Fibroblast of skin of back (primary cell): Measurements from ENCODE around the gene CNOT1. TPM values are rescaled to one million over a fixed set of nuclear protein-coding genes. Genes with fewer than 3 reads are reported as not detected.
"Not testable (repeated sequence)": the region's sequence is repeated elsewhere in the genome, so short reads cannot be mapped to it uniquely, and the experiment has no call there.

Experiments
- DNase-seq: peaks from one replicate; pipeline ENCODE4 v3.0.0-alpha.2; 2013
- polyA plus RNA-seq, 2 experiments: library from polyadenylated mRNA; unstranded; fragments of 120-200 nt; gene quantifications; one replicate each; pipeline ENCODE4 v1.2.1, GENCODE V29; 2013; ENCODE audit not compliant: insufficient read length in 2 of 2

The CNOT1 gene
- 135 TPM for polyA plus RNA-seq (2013, experiment 1 of 2; ENCODE audit: insufficient read length)
- polyA plus RNA-seq (2013, experiment 2 of 2; ENCODE audit: insufficient read length), result 78.8 TPM

DNA sequence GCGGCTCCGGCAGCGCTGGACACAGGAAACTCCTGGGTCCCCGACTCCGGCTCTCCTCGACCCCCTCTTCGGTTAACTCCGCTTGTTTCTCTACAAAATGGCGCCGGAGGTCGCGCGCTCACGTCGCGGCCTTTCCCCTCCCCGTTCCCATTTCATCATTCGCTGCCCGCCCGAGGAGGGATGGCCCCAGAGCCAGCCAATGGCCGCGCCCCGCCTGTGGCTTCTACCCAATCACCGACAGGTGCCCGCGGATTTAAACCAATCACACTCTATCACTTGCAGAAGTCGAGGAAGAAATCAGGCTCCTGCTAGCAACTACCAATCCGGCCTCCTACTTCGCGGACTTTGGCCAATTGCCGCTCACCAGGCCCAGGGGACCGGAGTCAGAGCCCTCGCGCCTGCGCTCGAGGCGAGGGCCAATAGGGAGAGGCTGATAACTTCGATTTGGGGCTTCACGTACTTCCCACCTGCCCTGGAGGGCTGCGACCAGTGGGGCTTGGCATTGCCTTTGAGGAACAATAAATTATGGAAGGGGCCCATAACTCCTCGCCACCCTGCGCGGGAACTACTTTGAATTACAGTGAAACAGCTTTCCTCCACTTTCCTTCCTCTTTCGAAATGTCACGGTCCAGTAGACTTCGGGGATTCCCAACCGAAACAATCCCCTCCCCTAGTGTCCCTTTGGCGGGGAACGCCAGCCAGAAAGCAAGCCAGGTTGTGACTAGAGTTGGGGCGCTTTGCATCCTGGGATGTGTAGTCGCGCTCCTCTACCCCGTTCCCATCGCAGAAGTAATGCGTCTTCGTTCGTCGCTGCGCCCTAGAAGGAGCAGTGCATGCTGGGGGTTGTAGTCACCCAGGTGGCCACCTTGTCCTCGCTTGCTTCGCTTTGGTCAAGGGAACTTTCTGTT, at the start of gene CNOT1:
Gene CNOT1 (minus strand): TSS at position 94 of the 908 bp plus-strand sequence. CDS start 30,489 bp downstream, outside the sequence.
- DNase-seq, result peak; percentile 99

DNA sequence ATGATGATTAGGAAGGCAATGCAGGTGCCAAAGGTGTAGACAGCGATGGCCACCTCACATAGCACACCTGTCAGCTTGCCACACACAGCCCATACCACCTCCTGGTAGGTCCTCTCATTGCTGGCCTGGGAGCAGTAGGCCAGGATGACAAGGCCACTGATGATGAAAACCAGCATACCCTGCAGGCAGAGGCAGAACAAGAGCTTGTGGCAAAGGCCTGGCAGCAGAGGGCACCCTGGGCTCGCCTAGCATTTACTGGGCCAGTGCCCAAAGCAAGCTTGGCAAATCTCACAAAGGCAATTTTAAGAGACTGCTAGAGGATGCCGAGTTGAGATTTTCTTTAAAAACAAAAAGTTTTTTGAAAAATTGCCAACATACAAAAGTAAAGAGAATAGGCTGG, 49.1 kb upstream of the CNOT1 start:
- DNase-seq, result no peak

DNA sequence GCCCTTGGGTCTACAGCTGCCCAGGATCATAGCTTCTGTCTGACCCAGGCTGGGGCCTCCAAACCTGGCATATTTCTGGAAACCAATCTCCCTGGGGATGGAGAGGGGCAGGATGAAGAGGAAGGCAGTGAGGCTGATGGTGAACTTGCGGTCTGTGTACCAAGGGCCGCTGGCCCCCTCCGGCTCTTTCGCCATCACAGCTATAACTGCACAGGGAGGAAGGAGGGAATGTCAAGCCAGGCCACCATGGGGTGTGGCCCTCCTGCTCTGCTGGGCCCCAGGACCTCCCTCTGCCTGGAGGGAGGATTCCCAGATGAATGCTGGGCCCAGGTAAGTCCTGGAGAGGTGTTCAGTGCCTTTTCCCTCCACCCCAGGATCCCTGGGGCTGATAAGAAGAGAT, 48.6 kb upstream of the CNOT1 start:
- no peak for DNase-seq

DNA sequence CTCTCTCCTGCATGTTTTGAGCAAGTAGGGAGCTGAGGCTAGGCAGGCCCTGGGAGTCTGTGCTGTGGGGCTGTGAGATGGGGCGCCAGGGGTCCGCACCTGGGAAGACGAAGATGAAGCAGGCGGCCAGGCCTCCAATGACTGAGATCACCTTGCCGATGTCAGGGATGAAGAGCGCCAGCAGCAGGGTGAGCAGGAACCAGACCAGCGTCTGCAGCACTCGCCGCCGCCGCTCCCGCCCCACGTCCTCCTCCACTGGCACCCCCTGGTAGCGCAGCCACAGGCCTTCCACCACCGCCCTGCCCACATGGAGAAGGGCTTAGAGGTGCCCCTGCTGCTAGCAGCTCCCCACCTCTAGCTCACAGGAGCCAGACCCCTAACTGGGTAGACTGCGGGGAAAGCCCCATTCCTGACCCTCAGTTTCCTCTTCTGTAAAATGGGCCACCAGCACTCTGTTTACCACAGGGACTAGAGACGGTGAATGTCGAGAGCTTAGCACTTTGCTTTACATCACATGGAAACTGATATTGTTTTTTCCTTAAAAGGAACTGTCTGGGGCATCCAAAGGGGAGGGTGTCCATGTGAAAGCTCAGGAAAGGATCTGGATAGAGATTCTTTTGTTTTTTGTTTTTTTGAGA, 41.4 kb upstream of the CNOT1 start:
- DNase-seq, result no peak

DNA sequence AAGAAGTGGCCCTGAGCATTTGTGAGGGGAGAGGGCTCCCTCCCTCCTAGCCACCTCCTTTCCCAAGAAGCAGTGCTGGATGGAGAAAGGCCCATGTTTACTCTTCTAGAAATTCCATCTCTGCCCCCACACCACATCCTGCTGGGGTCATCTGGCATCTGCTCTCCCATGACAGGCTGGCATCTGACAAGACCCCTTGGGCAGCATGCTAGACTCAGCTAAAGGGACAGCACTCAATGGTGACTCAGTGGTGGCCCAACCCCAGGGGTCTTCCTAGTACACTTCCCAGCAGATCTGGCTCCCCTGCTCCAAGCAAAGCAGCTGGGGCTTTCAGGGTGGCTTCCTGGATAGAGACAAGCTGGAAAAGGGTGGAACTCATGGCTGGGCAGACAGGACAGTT, 40.6 kb upstream of the CNOT1 start:
- no peak for DNase-seq

DNA sequence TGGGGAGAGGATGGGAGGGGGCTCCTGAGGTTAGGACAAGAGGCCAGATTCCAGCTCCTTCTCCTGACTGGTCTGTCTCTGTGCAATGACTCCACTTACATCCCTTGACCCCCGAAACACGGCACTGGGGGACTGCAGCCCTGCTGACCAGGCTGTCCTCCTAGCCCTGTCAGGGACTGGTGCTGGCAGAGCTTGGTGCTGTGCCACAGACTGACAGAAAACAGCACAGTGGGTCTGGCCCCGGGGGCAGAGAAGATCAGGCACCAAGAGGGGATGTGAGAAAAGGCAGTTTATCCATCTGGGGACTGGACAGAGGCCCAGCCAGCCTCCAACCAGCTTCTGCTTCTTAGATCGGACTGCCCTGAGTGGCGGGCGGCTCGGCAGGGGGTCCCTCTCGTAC, 35.6 kb upstream of the CNOT1 start:
- DNase-seq, result no peak

DNA sequence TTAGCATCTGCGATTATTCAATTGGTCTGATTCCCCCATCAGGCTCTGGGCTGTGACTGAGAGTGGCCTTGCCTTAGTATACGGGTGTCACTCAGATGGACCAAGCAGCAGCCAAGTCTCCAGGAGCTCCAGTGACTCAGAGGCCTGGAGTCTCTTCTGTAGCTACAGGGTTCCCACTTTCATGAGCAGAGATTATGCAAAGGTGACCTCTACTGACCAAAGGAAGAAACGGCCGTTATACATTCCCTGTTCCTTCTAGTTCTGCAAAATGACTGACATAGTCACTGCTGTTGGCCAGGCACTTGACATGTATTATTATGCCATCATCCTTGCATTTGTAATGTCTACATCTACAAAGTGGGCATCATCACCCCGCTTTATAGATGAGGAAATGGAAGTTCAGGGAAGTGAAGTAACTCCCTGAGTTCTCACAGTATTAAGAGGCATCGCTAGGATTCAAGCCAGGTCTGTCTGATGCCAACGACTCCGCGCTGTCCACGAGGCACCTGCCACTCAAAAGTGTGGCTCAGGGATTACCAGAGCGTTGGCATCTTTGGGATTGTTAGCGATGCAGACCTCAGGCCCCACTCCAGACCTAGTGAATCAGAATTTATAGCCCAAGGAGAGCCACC, 31.7 kb upstream of the CNOT1 start:
- peak; percentile 89 for DNase-seq

DNA sequence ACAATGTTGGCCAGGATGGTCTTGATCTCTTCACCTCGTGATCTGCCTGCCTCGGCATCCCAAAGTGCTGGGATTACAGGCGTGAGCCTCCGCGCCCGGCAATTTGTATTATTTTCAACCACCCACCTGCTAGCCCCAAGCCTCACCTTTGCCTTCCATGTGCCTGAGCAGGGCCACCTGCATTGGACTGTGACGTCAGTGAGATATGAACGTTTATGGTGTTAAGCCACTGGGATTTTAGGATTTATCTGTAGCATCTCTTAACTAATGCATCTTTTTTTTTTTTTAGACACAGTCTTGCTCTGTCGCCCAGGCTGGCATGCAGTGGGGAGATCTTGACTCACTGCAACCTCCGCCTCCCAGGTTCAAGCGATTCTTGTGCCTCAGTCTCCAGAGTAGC, 30.3 kb upstream of the CNOT1 start:
- DNase-seq, result not testable (repeated sequence)

DNA sequence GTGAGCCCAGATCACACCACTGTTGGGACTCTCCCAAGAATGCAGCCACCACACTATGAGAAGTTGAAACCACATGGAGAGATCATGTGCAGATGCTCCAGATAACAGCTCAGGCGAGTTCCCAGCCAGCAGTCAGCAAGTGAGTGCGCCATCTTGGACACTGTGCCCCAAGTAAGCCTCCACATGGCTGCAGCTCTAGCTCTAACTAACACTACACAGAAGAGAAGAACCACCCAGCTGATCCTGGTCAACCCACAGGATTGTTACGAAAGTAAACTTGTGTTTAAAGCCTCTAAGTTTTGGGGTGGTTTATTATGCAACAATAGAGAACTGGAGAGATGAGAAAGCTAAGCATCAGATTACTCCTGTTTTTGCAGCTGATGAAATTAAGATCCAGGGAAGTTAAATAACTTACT, 29.2 kb upstream of the CNOT1 start:
- no peak for DNase-seq

DNA sequence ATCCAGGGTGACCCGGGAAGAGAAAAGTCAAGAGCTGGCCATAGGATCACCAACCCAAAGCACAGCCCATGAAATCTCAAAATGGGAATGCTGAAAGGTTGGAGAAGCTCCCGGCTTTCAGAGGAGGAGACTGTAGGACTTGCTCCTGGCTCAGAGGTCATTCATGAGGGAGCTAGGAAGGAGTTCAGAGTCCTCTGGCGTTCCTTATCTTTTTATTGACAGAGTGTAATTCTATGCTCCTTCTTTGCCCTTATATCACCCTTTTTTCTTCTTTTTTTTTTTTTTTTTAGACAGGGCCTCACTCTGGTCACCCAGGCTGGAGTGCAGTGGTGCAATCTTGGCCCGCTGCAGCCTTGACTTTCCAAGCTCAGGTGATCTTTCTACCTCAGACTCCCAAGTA, 27.3 kb upstream of the CNOT1 start:
- DNase-seq, result no peak

DNA sequence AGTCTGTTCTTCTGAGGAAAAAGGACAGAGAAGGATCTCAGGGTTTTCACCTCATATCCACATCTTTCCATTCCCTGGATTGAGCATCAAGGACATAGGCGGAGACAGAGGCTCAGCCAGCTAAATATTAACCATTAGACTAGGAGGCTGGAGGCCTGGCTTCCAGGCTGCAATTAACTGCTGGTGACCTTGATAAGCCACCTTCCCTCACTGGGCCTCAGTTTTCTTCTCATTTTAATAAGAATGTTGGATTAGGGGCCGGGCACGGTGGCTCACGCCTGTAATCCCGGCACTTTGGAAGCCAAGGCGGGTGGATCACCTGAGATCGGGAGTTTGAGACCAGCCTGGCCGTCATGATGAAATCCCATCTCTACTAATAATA, 25.6 kb upstream of the CNOT1 start:
- no peak for DNase-seq

DNA sequence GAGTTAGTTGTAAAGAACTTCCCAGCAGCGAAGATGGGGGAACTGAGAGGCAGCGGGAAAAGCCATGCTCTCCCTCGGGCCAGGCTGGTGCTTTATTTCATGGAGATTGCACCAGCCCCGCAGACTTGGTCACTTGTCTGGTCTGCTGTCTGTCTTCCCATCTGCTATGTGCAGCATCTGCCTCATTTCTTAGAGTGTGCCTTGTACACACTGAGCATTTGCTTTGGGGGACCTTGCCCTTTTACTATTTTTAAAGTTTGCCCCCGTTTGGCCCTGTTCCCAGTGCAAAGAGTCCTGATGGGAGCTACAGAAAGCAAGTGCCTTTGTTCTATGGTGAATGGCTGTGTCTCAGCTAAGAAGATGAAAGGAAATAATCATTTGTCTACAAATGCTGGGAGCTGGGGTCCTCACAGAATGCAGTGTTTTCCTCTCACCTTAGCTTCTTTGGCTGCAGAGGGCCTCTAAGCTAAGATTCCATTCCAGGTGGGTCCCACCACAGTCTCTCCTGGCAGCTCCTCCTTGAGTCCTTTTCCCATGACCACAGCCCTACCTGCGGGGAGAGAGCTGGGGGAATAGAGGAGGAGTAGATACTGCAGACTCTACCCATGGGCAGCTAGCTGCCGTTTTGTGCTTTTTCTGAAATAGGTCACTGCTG, 25.1 kb upstream of the CNOT1 start:
- no peak for DNase-seq

DNA sequence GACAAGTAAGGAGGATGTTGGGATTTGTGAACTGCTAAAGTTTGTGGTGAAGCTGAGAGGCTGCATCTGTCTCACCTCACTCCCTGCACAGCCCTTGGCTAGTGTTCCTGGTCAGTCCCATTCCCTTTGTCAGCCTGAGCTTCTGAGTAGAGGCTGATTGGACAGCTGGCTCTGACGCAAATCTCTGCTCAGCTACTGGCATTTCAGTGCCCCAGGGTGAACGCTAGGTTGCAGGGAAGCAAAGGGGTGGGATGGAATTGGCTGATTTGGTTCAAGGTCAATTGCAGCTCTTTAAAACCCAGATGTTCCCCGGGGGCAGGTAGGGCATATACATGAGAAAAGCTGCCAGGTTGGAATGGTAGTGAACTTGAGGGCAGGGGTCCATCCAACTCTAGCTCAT, 23.1 kb upstream of the CNOT1 start:
- DNase-seq, result no peak

DNA sequence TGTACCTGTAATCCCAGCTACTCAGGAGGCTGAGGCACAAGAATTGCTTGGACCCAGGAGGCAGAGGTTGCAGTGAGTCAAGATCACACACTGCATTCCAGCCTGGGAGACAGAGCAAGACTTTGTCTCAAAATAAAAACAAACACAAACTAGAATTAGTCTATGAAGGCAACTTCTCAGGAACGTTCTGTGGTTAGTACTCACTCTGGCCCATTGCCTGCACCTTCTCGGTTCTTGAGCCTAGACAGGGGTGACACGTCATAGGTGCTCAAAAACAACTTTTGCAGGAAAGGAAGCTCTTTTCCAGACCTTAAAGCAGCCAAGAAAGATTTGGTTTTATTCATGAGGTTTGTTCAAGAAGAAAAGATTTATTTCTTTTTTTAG, 22.3 kb upstream of the CNOT1 start:
- no peak for DNase-seq

DNA sequence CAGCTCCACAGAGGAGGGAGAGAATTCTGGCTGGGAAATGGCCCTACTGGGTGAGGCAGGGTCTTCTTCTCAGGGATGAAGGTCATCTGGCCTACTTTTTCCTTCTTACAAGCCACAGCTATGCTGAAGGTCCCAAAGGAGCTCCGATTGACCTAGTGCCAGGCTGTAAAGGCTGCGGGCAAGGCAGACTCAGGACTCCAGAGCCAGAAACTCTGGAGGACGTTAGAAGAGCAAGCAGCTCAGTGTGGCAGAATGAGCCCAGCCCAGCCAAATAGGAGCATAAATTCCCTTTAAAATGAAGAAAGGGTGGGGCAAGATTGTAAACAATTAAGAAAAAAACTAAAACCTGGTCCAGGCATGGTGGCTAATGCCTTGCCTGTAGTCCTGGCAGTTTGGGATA, 20.1 kb upstream of the CNOT1 start:
- no peak for DNase-seq

DNA sequence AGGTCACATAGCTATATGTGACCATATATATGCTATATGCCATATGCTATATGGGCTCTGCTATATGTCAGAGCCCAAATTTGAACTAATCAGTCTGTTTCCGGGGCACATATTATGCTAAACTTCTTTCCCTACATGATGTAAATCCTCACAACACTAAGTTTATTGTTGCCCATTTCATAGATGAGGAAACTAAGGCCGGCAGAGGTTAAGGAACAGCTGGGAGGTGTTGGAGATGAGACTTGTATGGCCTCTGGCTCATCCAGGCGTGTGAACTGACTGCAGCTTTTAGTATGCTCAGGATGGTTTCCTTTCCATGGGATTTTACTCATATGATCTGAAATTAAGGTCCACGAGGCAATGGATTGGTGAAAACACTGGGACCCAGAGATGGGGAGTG, 17.5 kb upstream of the CNOT1 start:
- DNase-seq, result no peak

DNA sequence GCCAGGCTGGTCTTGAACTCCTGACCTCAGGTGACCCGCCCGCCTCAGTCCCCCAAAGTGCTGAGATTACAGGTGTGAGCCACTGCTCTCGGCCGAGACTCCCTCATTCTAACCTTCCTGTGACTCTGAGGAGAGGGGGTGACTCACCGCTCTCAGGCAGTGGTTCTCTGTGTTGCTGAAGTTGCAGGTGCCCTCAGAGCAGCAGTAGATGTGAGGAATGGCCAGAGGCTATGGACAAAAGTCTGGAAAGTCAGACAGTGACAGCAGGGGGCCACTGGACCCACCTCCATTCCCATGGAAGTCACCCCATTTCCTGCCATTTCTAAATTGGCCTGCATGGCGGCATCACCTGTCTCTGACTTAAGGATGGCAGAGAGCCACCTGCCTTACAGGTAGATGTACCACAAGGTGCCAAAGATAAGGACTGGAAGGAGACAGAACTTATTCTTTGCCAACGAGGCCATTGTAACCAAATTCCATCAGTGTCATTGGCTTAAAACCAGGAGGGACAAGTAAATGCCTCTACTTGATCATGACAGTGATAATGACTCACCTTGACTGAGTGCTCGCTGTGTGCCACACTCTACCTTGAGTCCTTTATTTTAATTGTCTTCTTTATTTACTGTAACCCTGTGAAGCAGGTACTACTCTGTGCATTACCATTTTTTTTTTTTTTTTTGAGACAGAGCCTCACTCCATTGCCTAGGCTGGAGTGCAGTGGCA, 15.3 kb upstream of the CNOT1 start:
- no peak for DNase-seq

DNA sequence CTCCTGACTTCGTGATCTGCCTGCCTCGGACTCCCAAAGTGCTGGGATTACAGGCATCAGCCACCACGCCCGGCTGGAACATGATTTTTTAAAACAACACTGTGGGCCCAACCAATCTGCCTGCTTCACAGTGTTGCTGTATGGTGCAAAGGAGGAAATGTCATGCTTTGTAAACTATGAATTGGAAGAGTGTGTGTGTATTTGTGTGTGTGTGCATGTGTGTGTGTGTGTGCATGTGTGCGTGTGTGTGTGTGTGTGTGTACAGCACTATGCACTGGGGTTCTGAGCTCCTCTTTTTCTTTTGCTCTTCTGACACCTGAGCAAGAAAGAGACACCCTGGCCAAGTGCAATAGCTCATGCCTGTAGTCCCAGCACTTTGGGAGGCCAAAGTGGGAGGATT, 14.5 kb upstream of the CNOT1 start:
- DNase-seq, result no peak

DNA sequence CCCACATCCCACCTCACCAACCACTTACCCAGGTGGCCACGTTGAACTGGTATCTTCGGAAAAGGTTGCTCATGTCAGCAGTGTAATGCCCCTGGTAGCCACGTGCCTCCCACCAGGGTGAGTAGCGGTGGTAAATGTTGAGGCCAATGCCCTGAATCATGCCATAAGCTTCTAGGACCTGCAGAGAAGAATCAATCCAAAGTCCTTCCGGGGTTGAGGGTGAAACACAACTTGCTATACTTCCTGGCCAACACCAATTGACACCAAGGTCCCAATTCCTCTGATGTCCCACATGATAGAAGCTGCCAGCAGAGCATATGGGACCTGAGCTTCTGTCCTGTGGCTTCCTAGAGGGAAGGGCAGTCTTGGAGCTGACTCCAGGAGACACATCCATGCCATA, 11.3 kb upstream of the CNOT1 start:
- DNase-seq, result no peak

DNA sequence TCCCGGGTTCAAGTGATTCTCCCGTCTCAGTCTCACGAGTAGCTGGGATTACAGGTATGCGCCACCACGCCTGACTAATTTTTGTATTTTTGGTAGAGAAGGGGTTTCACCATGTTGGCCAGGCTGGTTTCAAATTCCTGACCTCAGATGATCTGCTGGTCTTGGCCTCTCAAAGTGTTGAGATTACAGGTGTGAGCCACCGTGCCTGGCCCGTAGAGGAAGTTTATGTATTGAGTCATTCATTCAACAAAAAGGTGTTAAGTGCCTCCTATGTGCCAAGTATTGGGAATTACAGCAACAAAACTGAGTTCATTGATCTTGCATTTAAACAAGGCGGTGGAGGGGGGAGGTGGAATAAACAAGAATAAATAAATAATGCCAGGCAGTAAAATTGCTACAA, 10.2 kb upstream of the CNOT1 start:
- no peak for DNase-seq

DNA sequence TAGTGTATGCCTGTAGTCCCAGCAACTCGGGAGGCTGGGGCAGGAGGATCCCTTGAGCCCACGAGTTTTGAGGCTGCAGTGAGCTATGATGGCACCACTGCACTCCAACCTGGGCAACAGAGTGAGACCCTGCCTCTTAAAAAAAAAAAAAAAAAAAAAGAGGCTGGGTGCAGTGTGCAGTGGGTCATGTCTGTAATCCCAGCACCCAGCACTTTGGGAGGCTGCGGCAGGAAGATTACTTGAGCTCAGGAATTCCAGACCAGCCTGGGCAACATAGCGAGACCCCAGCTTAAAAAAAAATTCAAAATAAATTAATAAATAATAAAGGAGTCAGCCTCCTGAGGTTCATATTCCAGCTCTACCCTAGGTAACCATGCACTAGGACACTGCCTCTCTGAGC, 9.6 kb upstream of the CNOT1 start:
- DNase-seq, result no peak
